ENCODE results near the gene FARP1. TPM values are rescaled to one million over a fixed set of nuclear protein-coding genes. Genes with fewer than 3 reads are reported as not detected.

Gene FARP1
- total and polyA plus RNA-seq, 4 experiments from 2014 or later = 0.26 to 1.5 (median 0.42) TPM; not detected in 1

- H3K4me3 ChIP-seq (ENCODE audit: low read length in 2 of 2) = no peak overlapping the region
- DNase-seq = no peak
- no peak overlapping the region for H3K27ac ChIP-seq (ENCODE audit: low read depth, low read length)
- CTCF ChIA-PET (ENCODE audit: partially characterized antibody) = no interaction called here
- Mint-ChIP-seq H3K27ac (no peak overlapping the region), H3K9me3 (no peaks in the 10 kb centered on the region), H3K4me3 (no peak overlapping the region), H3K36me3 (no peaks in the 10 kb centered on the region), H3K27me3 (peaks cover 11 to 13% of the 10 kb centered on the region in 2 donors), H3K4me1 (no peaks in the 10 kb centered on the region)
- POLR2A ChIA-PET (ENCODE audit: partially characterized antibody) = no interaction called here
- H3K4me1 ChIP-seq (ENCODE audit: insufficient read depth, low read length) = no peaks in the 10 kb centered on the region
- no peaks in the 10 kb centered on the region for H3K9me3 ChIP-seq (ENCODE audit: control insufficient read depth in 1 of 2, low read length in 2 of 2)
- intact Hi-C loops (cut with micrococcal nuclease) = no loop called here
- no peaks in the 10 kb centered on the region for H3K36me3 ChIP-seq (ENCODE audit: insufficient read depth, low read length)
- no peaks in the 10 kb centered on the region for H3K27me3 ChIP-seq (ENCODE audit: insufficient read depth, low read length)
Measured at GRCh38 chr13:98343461-98343860, 200.6 kb downstream of the FARP1 start.

- POLR2A ChIA-PET (ENCODE audit: partially characterized antibody) = no interaction called here
- Mint-ChIP-seq H3K4me3 (no peak overlapping the region), H3K9me3 (no peaks in the 10 kb centered on the region), H3K27me3 (peaks cover 5 to 9% of the 10 kb centered on the region in 2 donors), H3K4me1 (no peaks in the 10 kb centered on the region), H3K27ac (no peak overlapping the region), H3K36me3 (no peaks in the 10 kb centered on the region)
- no peaks in the 10 kb centered on the region for H3K36me3 ChIP-seq (ENCODE audit: insufficient read depth, low read length)
- no peaks in the 10 kb centered on the region for H3K27me3 ChIP-seq (ENCODE audit: insufficient read depth, low read length)
- no peaks in the 10 kb centered on the region for H3K9me3 ChIP-seq (ENCODE audit: control insufficient read depth in 1 of 2, low read length in 2 of 2)
- no peaks in the 10 kb centered on the region for H3K4me1 ChIP-seq (ENCODE audit: insufficient read depth, low read length)
- intact Hi-C loops (cut with micrococcal nuclease) = no loop called here
- no peak for DNase-seq
- CTCF ChIA-PET (ENCODE audit: partially characterized antibody) = no interaction called here
- H3K27ac ChIP-seq (ENCODE audit: low read depth, low read length) = no peak overlapping the region
- no peak overlapping the region for H3K4me3 ChIP-seq (ENCODE audit: low read length in 2 of 2)
Measured at GRCh38 chr13:98344392-98344791, 201.5 kb downstream of the FARP1 start.

DNA sequence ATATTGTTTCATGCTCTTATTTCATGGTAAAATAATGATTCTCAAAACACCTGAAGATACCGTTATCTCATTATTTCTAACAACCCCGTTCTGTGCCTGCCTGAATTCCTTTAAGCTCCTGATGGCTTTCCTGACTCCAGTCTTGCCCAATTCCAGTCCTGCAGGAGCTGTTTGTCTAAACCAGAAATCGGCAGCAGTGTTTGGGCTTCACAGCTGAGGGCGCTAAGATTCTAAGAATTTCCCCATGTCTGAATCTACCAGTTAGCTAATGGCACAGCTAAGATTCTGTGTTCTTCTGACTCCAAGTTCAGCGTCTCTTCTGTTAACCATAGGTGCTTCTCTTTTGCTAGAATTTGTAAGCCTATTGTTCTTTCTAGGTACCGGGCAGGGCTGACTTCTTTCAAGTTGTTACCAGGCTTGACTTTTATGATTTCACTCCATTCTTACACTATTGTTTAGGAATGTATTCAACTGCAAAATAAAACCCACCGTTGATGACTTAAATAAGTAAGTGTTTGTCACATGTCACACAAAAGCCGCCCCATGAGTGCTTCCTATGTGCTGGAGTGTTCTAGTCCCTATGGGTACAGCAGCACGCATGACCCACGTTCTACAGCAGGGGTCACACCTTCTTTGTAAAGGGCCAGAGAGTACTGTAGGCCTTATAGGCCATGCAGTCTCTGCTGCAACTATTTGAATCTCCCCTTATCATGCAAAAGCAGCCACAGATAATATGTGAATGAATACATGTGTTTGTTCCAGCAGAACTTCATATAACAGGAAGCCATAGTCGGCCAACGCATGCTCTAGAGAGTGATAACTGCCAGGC is 202.4 kb downstream of the FARP1 start:
- ChIA-PET CTCF (ENCODE audit: partially characterized antibody) (interaction anchor here (1.0 to 1.2 kb wide), 3 partner anchors 9 to 328 kb away, joined by 3 read pairs; no protein-coding TSS in a partner anchor), POLR2A (ENCODE audit: partially characterized antibody) (no interaction called here)
- H3K27ac Mint-ChIP-seq = no peak overlapping the region
- Histone ChIP-seq H3K36me3 (ENCODE audit: insufficient read depth, low read length) (no peaks in the 10 kb centered on the region), H3K27ac (ENCODE audit: low read depth, low read length) (no peak overlapping the region), H3K4me3 (ENCODE audit: low read length in 2 of 2) (no peak overlapping the region), H3K27me3 (ENCODE audit: insufficient read depth, low read length) (no peaks in the 10 kb centered on the region), H3K4me1 (ENCODE audit: insufficient read depth, low read length) (no peaks in the 10 kb centered on the region), H3K9me3 (ENCODE audit: control insufficient read depth in 1 of 2, low read length in 2 of 2) (no peaks in the 10 kb centered on the region)
- no peak overlapping the region for H3K4me3 Mint-ChIP-seq
- no peaks in the 10 kb centered on the region for H3K4me1 Mint-ChIP-seq
- H3K36me3 Mint-ChIP-seq = no peaks in the 10 kb centered on the region
- intact Hi-C loops (cut with micrococcal nuclease) = loop anchor here (1.0 kb wide), 1 partner anchor 328 kb away; no protein-coding TSS in a partner anchor
- DNase-seq = no peak
- H3K27me3 Mint-ChIP-seq = peaks cover 5 to 9% of the 10 kb centered on the region in 2 donors
- H3K9me3 Mint-ChIP-seq = no peaks in the 10 kb centered on the region

GRCh38 chr13:98346904-98347636 is 204.2 kb downstream of the FARP1 start:
- H3K27ac ChIP-seq (ENCODE audit: low read depth, low read length) = no peak overlapping the region
- ChIA-PET CTCF (ENCODE audit: partially characterized antibody) (no interaction called here), POLR2A (ENCODE audit: partially characterized antibody) (no interaction called here)

GRCh38 chr13:98347756-98348155 is 204.9 kb downstream of the FARP1 start:
- intact Hi-C loops (cut with micrococcal nuclease) = no loop called here
- no peaks in the 10 kb centered on the region for H3K9me3 Mint-ChIP-seq
- no peaks in the 10 kb centered on the region for H3K4me1 Mint-ChIP-seq
- no peak overlapping the region for H3K27ac Mint-ChIP-seq
- no peaks in the 10 kb centered on the region for H3K27me3 ChIP-seq (ENCODE audit: insufficient read depth, low read length)
- no peaks in the 10 kb centered on the region for H3K36me3 ChIP-seq (ENCODE audit: insufficient read depth, low read length)
- no peak overlapping the region for H3K4me3 ChIP-seq (ENCODE audit: low read length in 2 of 2)
- CTCF ChIA-PET (ENCODE audit: partially characterized antibody) = no interaction called here
- no peaks in the 10 kb centered on the region for H3K4me1 ChIP-seq (ENCODE audit: insufficient read depth, low read length)
- H3K9me3 ChIP-seq (ENCODE audit: control insufficient read depth in 1 of 2, low read length in 2 of 2) = no peaks in the 10 kb centered on the region
- no peaks in the 10 kb centered on the region for H3K36me3 Mint-ChIP-seq
- H3K27me3 Mint-ChIP-seq = peaks cover 5 to 7% of the 10 kb centered on the region in 2 donors
- no peak for DNase-seq
- POLR2A ChIA-PET (ENCODE audit: partially characterized antibody) = no interaction called here
- H3K27ac ChIP-seq (ENCODE audit: low read depth, low read length) = no peak overlapping the region
- no peak overlapping the region for H3K4me3 Mint-ChIP-seq

More at GRCh38 chr13:98346904-98347636, 204.2 kb downstream of the FARP1 start:
- Histone ChIP-seq H3K4me3 (ENCODE audit: low read length in 2 of 2) (no peak overlapping the region), H3K36me3 (ENCODE audit: insufficient read depth, low read length) (no peaks in the 10 kb centered on the region), H3K4me1 (ENCODE audit: insufficient read depth, low read length) (no peaks in the 10 kb centered on the region), H3K27me3 (ENCODE audit: insufficient read depth, low read length) (no peaks in the 10 kb centered on the region), H3K9me3 (ENCODE audit: control insufficient read depth in 1 of 2, low read length in 2 of 2) (no peaks in the 10 kb centered on the region)
- Mint-ChIP-seq H3K9me3 (no peaks in the 10 kb centered on the region), H3K27ac (no peak overlapping the region), H3K4me1 (no peaks in the 10 kb centered on the region), H3K4me3 (no peak overlapping the region), H3K27me3 (peaks cover 5 to 7% of the 10 kb centered on the region in 2 donors), H3K36me3 (no peaks in the 10 kb centered on the region)
- intact Hi-C loops (cut with micrococcal nuclease) = no loop called here
- no peak for DNase-seq

- H3K9me3 ChIP-seq (ENCODE audit: control insufficient read depth in 1 of 2, low read length in 2 of 2) = no peaks in the 10 kb centered on the region
- H3K27me3 Mint-ChIP-seq = peaks cover 2 to 4% of the 10 kb centered on the region in 2 donors
- DNase-seq = no peak
- no peaks in the 10 kb centered on the region for H3K4me1 Mint-ChIP-seq
- ChIA-PET CTCF (ENCODE audit: partially characterized antibody) (no interaction called here), POLR2A (ENCODE audit: partially characterized antibody) (no interaction called here)
- H3K27ac Mint-ChIP-seq = no peak overlapping the region
- H3K27ac ChIP-seq (ENCODE audit: low read depth, low read length) = no peak overlapping the region
- intact Hi-C loops (cut with micrococcal nuclease) = no loop called here
- H3K36me3 Mint-ChIP-seq = no peaks in the 10 kb centered on the region
- no peak overlapping the region for H3K4me3 ChIP-seq (ENCODE audit: low read length in 2 of 2)
- H3K27me3 ChIP-seq (ENCODE audit: insufficient read depth, low read length) = no peaks in the 10 kb centered on the region
- H3K36me3 ChIP-seq (ENCODE audit: insufficient read depth, low read length) = no peaks in the 10 kb centered on the region
- no peaks in the 10 kb centered on the region for H3K4me1 ChIP-seq (ENCODE audit: insufficient read depth, low read length)
- no peaks in the 10 kb centered on the region for H3K9me3 Mint-ChIP-seq
- no peak overlapping the region for H3K4me3 Mint-ChIP-seq
Measured at GRCh38 chr13:98348466-98349200, 205.7 kb downstream of the FARP1 start.

GRCh38 chr13:98349731-98350305 is 206.9 kb downstream of the FARP1 start:
- Mint-ChIP-seq H3K27ac (no peak overlapping the region), H3K9me3 (no peaks in the 10 kb centered on the region), H3K36me3 (no peaks in the 10 kb centered on the region), H3K4me1 (no peaks in the 10 kb centered on the region), H3K27me3 (no peaks in the 10 kb centered on the region), H3K4me3 (no peak overlapping the region)
- Histone ChIP-seq H3K4me3 (ENCODE audit: low read length in 2 of 2) (no peak overlapping the region), H3K27ac (ENCODE audit: low read depth, low read length) (no peak overlapping the region), H3K4me1 (ENCODE audit: insufficient read depth, low read length) (no peaks in the 10 kb centered on the region), H3K27me3 (ENCODE audit: insufficient read depth, low read length) (no peaks in the 10 kb centered on the region), H3K9me3 (ENCODE audit: control insufficient read depth in 1 of 2, low read length in 2 of 2) (no peaks in the 10 kb centered on the region), H3K36me3 (ENCODE audit: insufficient read depth, low read length) (no peaks in the 10 kb centered on the region)
- CTCF ChIA-PET (ENCODE audit: partially characterized antibody) = no interaction called here
- intact Hi-C loops (cut with micrococcal nuclease) = no loop called here
- POLR2A ChIA-PET (ENCODE audit: partially characterized antibody) = no interaction called here
- no peak for DNase-seq
